NT2/D1 (cell line): ENCODE data around the gene PAX4.

Source experiments
- SUZ12 ChIP-seq: IDR thresholded peaks from 2 replicates; pipeline ENCODE4 v1.6.1; 2011; ENCODE audit not compliant: insufficient read length, insufficient read depth; ENCODE audit errors: extremely low read depth
- YY1 ChIP-seq: IDR thresholded peaks from 2 replicates; pipeline ENCODE4 v1.6.1; 2011; ENCODE audit not compliant: insufficient read length, insufficient read depth
- ZNF274 ChIP-seq: IDR thresholded peaks from 2 replicates; pipeline ENCODE4 v1.6.1; 2011; ENCODE audit warnings: mild to moderate bottlenecking, low read depth, low read length

DNA sequence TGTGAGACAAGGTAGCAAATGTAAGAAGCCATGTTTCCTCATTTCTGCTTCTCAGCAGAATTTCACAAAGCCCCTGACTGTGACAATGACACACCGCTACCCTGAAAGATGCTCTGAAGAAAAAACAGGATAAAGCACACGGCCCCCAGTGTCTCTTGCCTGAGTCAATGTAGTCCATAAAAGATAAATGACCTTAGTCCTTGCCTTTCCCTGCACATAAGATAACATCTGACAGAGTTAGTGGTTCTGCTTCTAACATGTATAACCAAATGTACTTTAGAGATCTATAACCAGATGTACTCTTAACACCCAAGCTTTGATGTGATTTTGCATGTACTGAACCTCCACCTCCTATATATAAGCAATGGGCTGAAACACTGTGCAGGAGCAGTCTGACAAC is 31.0 kb upstream of the PAX4 start:
- TF ChIP-seq YY1, result no peak
- no peak for TF ChIP-seq ZNF274
- TF ChIP-seq SUZ12, result no peak
